Transverse colon (tissue), 4 donors: ENCODE data around the gene RIMBP2.

Source experiments
- POLR2AphosphoS5 ChIP-seq, 3 donors: sonication (generic); formaldehyde crosslinking; IDR thresholded peaks; one replicate each; pipeline ENCODE4 v1.6.1; 2016; ENCODE audit warnings: antibody characterized with exemption in 3 of 3
- TF ChIP-seq, protein P1 (sequence below), 5 experiments: fragments of 200-600 bp in 3 of 5; fragments of 450-650 bp in 2 of 5; sonication (generic) in 3 of 5; IDR thresholded peaks; 1 replicate in 2 of 5; 2 replicates in 3 of 5; pipeline ENCODE4 v1.5.1; 2016 to 2017; ENCODE audit warnings: antibody characterized with exemption in 5 of 5, inconsistent platforms in 3 of 5, mild to moderate bottlenecking in 2 of 5, moderate library complexity in 1 of 5

GRCh38 chr12:130568501-130568900, 147.6 kb downstream of the RIMBP2 start:
- TF ChIP-seq POLR2AphosphoS5 (IDR thresholded peaks at IDR 0.05) = no peak
- TF ChIP-seq, protein P1, sequence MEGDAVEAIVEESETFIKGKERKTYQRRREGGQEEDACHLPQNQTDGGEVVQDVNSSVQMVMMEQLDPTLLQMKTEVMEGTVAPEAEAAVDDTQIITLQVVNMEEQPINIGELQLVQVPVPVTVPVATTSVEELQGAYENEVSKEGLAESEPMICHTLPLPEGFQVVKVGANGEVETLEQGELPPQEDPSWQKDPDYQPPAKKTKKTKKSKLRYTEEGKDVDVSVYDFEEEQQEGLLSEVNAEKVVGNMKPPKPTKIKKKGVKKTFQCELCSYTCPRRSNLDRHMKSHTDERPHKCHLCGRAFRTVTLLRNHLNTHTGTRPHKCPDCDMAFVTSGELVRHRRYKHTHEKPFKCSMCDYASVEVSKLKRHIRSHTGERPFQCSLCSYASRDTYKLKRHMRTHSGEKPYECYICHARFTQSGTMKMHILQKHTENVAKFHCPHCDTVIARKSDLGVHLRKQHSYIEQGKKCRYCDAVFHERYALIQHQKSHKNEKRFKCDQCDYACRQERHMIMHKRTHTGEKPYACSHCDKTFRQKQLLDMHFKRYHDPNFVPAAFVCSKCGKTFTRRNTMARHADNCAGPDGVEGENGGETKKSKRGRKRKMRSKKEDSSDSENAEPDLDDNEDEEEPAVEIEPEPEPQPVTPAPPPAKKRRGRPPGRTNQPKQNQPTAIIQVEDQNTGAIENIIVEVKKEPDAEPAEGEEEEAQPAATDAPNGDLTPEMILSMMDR (IDR thresholded peaks at IDR 0.05) = no peak
